Measurements from ENCODE around the gene CEP128.

DNA sequence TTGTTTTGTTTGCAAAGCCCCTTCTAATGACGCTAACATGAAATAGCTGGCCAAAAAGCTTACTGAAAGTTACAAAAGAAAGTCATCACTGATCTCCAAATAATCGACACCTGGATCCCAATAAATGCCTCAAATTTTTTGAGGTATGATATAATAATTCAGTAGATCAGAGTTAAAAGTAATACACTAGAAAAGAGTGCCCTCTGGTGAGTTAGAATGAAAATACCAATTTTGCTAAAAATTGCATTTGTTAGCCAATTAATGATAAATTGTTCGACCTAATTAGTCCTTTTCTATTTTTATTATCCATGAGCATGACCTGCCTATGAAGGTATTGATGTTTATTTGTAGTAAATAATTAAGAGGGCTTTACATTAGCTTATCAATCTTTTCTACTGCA lies 78.6 kb downstream of the CEP128 start:
- TF ChIP-seq GATA3 (IDR thresholded peaks at IDR 0.05; ENCODE audit: low read depth, low read length), result no peak
- TF ChIP-seq GATA2 (IDR thresholded peaks at IDR 0.05; ENCODE audit: low read depth, low read length), result no peak

All from SH-SY5Y (cell line).